C4-2B (cell line): ENCODE data around the gene ANKEF1.

Experiments used
- ZFX ChIP-seq: fragments of 450-650 bp; IDR thresholded peaks from 2 replicates; pipeline ENCODE4 v1.6.1; 2017
- TF ChIP-seq, protein P1 (sequence below): fragments of 450-650 bp; conservative IDR thresholded peaks from 2 replicates; pipeline ENCODE4 v1.5.1; 2017; ENCODE audit warnings: mild to moderate bottlenecking

DNA sequence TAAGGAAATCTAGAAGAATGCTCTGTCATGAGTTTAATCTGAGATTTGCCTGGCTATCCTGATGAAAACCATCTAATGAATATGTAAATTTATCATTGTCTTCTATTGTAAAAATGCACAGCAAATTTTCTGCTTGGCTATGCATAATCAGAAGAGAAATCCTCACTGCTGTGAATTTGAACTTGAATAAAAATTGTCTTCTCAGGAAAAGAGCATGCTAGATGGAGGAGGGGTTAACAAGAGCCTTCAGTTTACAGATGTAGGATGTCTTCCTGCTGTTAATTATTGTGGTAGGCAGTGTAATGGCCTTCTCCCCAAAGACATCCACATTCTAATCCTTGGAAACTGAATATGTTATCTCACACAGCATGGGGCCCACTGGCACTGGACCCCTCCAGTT lies 45.8 kb downstream of the ANKEF1 start:
- TF ChIP-seq, protein P1, sequence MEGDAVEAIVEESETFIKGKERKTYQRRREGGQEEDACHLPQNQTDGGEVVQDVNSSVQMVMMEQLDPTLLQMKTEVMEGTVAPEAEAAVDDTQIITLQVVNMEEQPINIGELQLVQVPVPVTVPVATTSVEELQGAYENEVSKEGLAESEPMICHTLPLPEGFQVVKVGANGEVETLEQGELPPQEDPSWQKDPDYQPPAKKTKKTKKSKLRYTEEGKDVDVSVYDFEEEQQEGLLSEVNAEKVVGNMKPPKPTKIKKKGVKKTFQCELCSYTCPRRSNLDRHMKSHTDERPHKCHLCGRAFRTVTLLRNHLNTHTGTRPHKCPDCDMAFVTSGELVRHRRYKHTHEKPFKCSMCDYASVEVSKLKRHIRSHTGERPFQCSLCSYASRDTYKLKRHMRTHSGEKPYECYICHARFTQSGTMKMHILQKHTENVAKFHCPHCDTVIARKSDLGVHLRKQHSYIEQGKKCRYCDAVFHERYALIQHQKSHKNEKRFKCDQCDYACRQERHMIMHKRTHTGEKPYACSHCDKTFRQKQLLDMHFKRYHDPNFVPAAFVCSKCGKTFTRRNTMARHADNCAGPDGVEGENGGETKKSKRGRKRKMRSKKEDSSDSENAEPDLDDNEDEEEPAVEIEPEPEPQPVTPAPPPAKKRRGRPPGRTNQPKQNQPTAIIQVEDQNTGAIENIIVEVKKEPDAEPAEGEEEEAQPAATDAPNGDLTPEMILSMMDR = no peak
- no peak for TF ChIP-seq ZFX
